GM12801 (cell line): ENCODE results near the gene EPHB1.

Experiments
- CTCF ChIP-seq: IDR thresholded peaks from one replicate; pipeline ENCODE4 v1.5.1; 2011; ENCODE audit warnings: control low read depth; ENCODE audit not compliant: insufficient read length; ENCODE audit errors: extremely low read depth

EPHB1 gene

GRCh38 chr3:134790065-134790464 is 5.0 kb upstream of the EPHB1 start:
- no peak for TF ChIP-seq CTCF

GRCh38 chr3:134791992-134792391 is 3.1 kb upstream of the EPHB1 start:
- TF ChIP-seq CTCF, result no peak

GRCh38 chr3:134792700-134793099 is 2.4 kb upstream of the EPHB1 start:
- no peak for TF ChIP-seq CTCF

GRCh38 chr3:134793562-134793961 is 1.5 kb upstream of the EPHB1 start:
- no peak for TF ChIP-seq CTCF

- TF ChIP-seq CTCF, result no peak
These were observed 737 bp upstream of the EPHB1 start for GRCh38 chr3:134794323-134794722.

- no peak for TF ChIP-seq CTCF
These were observed 753 bp downstream of the EPHB1 start for GRCh38 chr3:134795746-134796280.

GRCh38 chr3:134796281-134797056 is 1.4 kb downstream of the EPHB1 start:
- TF ChIP-seq CTCF, result no peak
